HCT116 (cell line): ENCODE results near the gene PTPRA.

Experiments
- ELF1 ChIP-seq: IDR thresholded peaks from 2 replicates; pipeline ENCODE4 v1.6.1; 2012; ENCODE audit warnings: low read depth, borderline replicate concordance
- EZH2 ChIP-seq: fragments of 200-600 bp; sonication (generic); IDR thresholded peaks from 2 replicates; pipeline ENCODE4 v1.6.1; 2017; ENCODE audit warnings: antibody characterized with exemption, mixed run types
- FOSL1 ChIP-seq: IDR thresholded peaks from 2 replicates; pipeline ENCODE4 v1.6.1; 2012; ENCODE audit warnings: low read depth
- POLR2AphosphoS5 ChIP-seq: IDR thresholded peaks from 2 replicates; pipeline ENCODE4 v1.6.1; 2011; ENCODE audit warnings: mild to moderate bottlenecking, low read depth, low read length, moderate library complexity
- SIN3A ChIP-seq: IDR thresholded peaks from 2 replicates; pipeline ENCODE4 v1.6.1; 2012; ENCODE audit warnings: low read depth
- TCF7L2 ChIP-seq: IDR thresholded peaks from 2 replicates; pipeline ENCODE4 v1.7.0; 2011; ENCODE audit warnings: borderline replicate concordance, inconsistent platforms; ENCODE audit not compliant: insufficient read depth, insufficient read length; ENCODE audit errors: extremely low read depth
- TF ChIP-seq, protein P1 (sequence below), 3 experiments: fragments of 200-600 bp in 1 of 3; sonication (generic) in 1 of 3; IDR thresholded peaks in 2 of 3; conservative IDR thresholded peaks in 1 of 3; 2 replicates each; pipeline ENCODE4 v1.5.1; 2012 to 2017; ENCODE audit warnings: low read depth in 2 of 3, low read length in 2 of 3, antibody characterized with exemption in 1 of 3, borderline replicate concordance in 1 of 3, control low read depth in 1 of 3, mild to moderate bottlenecking in 1 of 3, mixed read lengths in 1 of 3, mixed run types in 1 of 3, moderate library complexity in 1 of 3; ENCODE audit not compliant: insufficient read depth in 1 of 3
- TF ChIP-seq, protein P2 (sequence below): IDR thresholded peaks from 2 replicates; pipeline ENCODE4 v1.6.1; 2011; ENCODE audit warnings: mild to moderate bottlenecking, low read length, moderate library complexity; ENCODE audit not compliant: insufficient replicate concordance; ENCODE audit errors: extremely low read depth

- TF ChIP-seq, protein P1, sequence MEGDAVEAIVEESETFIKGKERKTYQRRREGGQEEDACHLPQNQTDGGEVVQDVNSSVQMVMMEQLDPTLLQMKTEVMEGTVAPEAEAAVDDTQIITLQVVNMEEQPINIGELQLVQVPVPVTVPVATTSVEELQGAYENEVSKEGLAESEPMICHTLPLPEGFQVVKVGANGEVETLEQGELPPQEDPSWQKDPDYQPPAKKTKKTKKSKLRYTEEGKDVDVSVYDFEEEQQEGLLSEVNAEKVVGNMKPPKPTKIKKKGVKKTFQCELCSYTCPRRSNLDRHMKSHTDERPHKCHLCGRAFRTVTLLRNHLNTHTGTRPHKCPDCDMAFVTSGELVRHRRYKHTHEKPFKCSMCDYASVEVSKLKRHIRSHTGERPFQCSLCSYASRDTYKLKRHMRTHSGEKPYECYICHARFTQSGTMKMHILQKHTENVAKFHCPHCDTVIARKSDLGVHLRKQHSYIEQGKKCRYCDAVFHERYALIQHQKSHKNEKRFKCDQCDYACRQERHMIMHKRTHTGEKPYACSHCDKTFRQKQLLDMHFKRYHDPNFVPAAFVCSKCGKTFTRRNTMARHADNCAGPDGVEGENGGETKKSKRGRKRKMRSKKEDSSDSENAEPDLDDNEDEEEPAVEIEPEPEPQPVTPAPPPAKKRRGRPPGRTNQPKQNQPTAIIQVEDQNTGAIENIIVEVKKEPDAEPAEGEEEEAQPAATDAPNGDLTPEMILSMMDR (IDR thresholded peaks at IDR 0.05 in 2 of 3, conservative IDR thresholded peaks at IDR 0.05 in 1 of 3; ENCODE audit: borderline replicate concordance in 1 of 3, insufficient read depth in 1 of 3, low read depth in 2 of 3, low read length in 2 of 3), result no peak
- TF ChIP-seq ELF1, result no peak
- no peak for TF ChIP-seq TCF7L2
- TF ChIP-seq, protein P2, sequence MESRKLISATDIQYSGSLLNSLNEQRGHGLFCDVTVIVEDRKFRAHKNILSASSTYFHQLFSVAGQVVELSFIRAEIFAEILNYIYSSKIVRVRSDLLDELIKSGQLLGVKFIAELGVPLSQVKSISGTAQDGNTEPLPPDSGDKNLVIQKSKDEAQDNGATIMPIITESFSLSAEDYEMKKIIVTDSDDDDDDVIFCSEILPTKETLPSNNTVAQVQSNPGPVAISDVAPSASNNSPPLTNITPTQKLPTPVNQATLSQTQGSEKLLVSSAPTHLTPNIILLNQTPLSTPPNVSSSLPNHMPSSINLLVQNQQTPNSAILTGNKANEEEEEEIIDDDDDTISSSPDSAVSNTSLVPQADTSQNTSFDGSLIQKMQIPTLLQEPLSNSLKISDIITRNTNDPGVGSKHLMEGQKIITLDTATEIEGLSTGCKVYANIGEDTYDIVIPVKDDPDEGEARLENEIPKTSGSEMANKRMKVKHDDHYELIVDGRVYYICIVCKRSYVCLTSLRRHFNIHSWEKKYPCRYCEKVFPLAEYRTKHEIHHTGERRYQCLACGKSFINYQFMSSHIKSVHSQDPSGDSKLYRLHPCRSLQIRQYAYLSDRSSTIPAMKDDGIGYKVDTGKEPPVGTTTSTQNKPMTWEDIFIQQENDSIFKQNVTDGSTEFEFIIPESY, result no peak
- TF ChIP-seq POLR2AphosphoS5, result no peak
- TF ChIP-seq EZH2, result no peak
- no peak for TF ChIP-seq SIN3A
- no peak for TF ChIP-seq FOSL1
Measured at GRCh38 chr20:2921506-2921905, 48.2 kb downstream of the PTPRA start.
